CD4-positive, alpha-beta T cell treated with Interleukin-2 at 100 ng/mL for 4 hours (primary cell): ENCODE results near the gene SLAMF7.
"Not testable (repeated sequence)": the region's sequence is repeated elsewhere in the genome, so short reads cannot be mapped to it uniquely, and the experiment has no call there.

Source experiments
- DNase-seq: peaks from one replicate; pipeline ENCODE4 v3.0.0-alpha.2; 2020; ENCODE audit warnings: low spot score

SLAMF7 gene

DNA sequence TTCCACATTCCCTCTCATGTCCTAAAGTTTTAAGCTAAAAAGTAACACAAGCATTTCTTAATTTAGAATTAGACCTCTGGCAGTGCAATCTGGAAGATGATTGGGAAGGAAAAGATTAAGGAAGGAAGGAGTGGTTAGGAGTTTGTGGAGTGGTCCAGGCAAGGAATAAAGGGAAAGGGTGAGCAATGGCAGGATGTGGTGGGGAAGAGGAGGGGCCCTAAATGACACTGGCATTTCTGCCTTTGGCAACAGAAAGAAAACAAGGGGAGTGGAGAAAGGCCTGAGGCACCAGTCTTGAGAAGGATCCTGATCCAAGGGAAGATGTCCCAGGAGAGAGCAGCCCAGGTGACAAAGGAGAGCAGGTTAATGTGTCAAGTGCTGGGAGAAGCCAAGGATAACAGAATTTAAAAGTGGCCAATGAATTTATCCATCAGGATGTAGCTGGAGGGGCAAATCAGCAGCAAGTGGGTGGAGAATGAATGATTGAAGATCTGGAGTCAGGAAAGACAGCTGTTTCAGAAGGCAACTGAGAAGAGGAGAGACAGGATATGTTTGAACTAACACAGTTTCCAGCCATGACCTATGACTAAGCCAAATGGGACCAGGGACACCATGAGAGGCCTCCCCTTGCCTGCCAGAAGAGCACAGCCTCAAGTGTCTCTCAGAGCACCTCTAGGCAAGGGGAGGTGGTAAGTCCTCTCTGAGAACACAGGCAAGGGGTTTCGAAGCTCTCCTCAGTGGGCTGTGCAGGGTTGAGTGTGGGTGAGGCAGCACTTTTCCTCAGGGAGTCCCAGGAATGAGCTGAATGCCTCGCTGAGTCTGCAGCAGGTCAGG, 36.1 kb downstream of the SLAMF7 start:
- no peak for DNase-seq

DNA sequence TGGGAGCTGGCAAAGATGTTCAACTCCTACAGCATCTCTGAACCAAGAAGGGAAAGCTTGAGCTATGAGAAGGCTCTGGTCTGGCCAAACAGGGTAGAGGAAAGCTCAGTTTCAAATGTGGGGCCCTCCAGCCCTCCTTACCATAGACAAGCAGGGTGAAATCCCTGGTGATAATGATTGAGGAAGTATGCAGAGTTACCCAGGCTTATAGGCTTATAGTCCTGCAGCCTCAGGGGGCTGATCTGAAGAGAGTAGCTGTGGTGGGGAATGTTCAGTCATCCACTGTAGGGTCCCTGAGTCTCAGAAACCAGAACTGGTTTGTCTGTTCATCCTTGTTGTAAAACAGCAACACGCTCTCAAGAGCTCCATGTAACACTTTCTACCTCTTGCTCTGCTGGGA, 37.1 kb downstream of the SLAMF7 start:
- no peak for DNase-seq

DNA sequence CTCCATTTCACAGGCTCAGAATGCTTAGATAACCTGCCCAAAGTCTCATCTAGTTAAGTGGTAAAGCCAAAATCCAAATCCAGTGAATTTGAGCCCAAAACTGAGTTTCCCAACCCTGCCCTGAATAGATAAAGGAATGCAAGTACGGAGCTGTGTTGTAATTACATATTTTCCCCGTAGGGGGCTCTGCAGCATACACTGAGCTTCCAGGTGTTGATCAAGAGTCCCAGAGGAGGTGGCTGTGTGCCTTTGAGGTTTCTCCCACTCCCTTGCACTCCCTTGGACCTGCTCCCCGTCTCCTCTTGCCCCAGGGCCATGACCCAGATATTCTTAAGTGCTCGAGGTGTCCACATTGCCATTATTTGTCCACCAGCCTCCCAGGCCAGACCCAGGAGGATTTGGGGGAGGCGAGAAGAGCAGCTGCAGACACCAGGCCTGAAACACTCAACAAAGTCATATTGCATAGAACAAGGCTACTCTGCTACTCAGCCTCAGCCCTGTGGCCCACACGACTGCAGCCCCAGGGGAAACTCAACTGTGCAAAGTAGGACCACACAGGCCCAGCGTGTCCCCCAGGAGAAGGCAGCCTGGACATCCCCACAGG, 38.5 kb downstream of the SLAMF7 start:
- peak; percentile 74 for DNase-seq

- no peak for DNase-seq
Measured at GRCh38 chr1:160778976-160779375, 39.9 kb downstream of the SLAMF7 start.

DNA sequence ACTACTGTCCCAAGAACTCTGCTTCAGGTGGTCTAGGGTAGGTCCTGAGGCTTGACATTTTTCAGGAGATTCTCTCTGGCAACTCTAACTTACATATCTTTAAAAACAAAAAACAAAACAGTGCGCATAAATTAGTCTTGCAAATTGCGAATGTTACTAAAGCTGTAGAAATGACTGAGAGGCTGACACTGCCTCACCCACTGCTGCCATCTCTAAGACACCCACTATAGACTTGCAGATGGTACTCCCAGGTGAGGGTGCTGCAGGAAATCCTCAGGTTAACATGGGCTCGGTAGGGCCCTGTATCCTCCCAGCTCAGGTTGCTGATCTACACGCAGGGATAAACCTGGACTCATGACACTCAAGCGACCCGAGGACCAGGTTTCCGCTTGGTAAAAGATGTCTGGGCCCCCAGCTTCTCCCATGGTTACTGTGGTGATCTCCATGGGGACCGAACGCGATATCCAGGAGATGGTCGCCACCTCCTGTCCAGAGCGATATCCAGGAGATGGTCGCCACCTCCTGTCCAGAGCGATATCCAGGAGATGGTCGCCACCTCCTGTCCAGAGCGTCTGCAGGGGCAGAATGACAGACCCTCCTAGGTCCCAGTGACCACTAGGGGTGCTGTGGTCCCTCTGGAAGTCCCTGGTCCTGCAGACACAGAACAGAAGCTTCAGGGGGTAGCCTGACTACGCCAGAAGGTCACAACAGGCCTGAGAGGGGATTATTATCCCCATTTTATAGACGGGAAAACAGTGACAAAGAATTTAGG, 40.8 kb downstream of the SLAMF7 start:
- peak; percentile 40 for DNase-seq

DNA sequence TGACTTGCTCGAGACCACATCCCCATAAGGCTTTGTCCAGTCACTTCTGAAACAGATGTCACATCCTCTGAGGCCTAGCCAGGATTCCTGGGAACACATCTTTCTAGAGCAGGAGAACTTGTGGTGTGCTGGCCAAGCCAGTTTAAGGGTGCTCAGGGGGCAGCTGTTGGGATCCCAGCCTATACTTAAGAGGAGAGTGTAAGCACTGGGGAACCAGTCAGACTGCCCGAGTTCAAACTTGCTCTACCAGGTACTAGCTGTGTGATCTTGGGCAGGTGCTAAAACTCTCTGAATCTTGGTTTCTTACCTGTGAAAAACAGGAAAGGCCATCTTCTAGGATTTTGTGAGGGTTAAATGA, 41.3 kb downstream of the SLAMF7 start:
- DNase-seq: no peak

DNA sequence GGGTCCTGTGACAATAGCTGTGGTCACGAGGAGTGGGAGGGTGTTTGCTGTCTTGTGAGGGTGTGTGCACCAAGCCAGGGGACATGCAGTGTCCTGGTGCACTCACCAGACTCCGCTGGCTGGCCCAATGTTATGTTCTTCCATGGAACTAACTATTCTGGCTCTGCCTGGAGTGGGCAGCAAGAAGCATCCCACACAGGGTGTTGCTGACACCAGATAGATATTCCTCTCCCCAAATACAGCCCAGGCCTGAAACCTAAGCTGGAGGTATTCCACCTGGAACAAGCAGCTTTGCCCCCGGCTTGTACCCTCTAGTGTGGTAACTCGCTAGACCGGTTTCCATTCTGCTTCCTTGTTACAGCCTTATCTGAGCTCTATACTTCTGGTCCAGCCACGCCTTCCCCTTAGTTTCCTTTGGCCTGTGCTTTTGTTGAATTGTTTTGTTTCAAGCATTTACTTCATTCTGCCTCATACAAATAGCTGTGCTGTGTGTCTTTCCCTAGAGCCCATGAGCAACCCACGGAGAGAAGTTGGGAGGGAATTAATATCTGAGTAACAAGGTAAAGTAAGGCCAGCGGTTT, 42.2 kb downstream of the SLAMF7 start:
- DNase-seq: no peak

GRCh38 chr1:160781914-160782689, 43.1 kb downstream of the SLAMF7 start:
- peak; percentile 42 for DNase-seq

- not testable (repeated sequence) for DNase-seq
Measured at GRCh38 chr1:160782988-160783765, 44.1 kb downstream of the SLAMF7 start.

DNA sequence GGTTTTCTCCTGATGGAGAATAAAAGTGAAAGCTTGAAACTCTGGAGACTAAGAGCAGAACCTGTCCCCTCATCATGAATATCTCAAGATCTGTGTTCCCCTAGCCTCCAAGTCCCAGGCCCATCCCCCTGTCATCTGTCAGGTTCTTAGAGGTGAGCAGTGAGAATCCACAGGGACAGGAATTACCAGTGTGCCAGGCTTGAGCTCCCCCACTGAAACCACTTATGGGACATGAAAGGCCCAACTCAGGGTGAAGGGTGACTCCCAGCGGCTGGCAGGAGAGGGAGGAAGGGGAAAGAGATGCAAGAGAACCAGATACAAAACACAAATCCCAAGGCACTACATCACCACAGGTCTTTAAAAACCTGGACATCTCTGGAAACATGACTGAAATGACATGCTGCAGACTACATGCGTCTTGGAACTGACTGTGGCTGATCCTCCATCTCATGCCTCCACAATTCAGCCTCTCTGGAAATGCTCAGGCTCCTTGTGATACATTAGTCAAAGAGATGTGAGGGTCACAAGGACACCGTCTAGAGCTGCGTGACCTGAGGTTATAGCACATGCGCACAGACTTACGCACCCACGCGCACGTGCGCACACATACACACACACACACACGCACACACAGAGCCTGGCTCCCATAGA, 50.1 kb downstream of the SLAMF7 start:
- DNase-seq: no peak

DNA sequence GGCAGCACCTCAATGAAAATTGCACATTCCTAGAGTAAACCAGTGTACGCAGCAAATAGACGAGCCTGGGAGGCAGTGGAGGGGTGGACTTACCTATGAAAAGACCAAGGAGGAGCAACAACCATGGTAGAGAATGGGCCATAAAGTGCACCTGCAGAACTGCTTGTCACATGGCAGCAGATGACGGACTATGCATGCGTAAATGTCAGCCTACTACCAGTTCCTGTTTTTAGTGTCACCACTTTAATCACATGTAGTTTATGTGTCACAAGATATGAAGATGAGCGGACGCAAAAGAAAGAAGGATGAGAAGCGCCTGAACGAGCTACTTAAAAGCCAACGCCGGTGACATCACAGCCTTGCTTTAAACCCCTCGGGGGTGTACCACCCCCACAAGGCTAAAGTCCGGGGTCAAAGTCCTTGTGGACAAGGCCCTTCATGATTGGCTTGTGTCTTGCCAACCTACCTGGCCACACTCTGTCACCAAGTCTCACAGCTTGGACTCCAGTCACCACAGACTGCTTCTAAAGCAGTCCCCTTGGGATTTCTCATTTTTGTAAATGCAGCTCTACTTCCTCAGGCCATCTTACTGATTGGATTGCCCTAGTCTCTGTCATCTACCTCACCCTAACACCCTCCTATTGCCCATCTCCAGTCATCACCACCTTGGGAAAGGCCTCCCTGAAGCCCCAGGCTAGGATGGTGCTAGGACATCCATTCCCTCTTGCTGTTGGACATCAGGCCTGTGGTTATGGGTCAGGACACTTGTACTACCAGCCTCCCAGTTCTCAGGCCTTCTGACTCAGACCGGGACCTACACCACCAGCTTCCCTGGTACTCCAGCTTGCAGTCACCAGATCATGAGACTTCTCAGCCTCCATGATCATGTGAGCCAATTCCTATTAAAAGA, 50.9 kb downstream of the SLAMF7 start:
- no peak for DNase-seq

GRCh38 chr1:160794376-160794775, 55.3 kb downstream of the SLAMF7 start:
- no peak for DNase-seq

DNA sequence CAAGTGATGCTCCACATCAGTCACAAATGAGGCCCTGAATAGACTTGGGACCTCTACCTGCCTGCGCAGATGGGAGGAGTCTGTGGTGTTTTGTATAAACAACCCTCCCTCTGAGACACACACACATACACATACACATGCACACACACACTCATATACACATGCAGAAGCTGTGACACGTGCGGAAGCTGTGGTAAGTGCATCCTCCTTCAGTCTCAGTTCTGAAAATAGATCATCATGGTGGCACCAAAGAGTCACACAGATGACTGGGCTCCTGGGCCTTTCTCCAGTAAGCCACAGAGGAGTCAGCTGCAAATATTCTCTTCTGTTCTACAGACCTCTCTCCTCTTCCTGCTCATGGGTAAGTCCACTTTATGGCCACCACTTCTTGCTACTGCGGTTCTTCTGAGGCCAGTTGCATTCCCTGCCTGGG, 56.9 kb downstream of the SLAMF7 start, which contains the start of gene LY9:
Gene LY9 (plus strand): TSS at position 224 of the 433 bp plus-strand sequence. CDS start 14 bp downstream, at position 238.
- DNase-seq: peak; percentile 93

- DNase-seq: no peak
Measured at GRCh38 chr1:160797271-160797709, 58.2 kb downstream of the SLAMF7 start.

DNA sequence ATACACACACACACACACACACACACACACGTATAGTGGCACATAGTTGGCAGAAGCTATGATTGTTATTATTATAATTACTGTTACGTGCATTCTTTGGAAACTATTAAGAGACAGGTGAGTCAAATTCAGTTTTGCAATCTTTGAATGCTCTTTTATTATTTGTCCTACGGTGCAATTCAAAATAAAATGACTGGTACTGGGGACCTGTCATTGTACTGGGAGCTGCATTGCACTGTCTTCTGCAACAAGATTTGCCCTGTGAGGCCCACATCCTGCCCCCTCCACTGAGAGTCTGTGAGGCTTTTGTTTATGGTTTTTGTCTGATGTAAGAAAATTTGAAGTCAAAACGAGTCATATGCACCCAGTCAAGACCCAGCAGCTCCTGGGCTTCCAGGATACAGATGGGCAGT, 58.8 kb downstream of the SLAMF7 start:
- DNase-seq: peak; percentile 77

DNA sequence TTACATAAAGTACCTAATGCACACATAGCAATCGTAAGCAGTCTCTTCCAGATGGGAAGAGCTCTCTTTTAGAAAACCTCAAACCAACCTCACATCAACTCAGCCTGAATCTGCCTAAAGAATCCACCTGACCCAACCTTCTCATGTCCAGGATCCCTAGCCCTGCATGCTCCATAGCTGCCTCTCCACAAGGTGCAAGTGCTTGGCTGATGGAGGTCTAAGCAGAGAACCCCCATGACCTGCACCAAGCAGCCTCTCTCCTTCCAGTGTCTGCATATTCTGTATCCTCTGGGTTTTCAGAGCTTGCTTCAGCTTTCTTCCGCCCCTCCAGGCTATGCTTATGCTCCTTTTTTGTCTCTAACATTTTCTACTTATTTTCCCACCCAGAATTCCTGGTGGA, 59.4 kb downstream of the SLAMF7 start:
- no peak for DNase-seq

DNA sequence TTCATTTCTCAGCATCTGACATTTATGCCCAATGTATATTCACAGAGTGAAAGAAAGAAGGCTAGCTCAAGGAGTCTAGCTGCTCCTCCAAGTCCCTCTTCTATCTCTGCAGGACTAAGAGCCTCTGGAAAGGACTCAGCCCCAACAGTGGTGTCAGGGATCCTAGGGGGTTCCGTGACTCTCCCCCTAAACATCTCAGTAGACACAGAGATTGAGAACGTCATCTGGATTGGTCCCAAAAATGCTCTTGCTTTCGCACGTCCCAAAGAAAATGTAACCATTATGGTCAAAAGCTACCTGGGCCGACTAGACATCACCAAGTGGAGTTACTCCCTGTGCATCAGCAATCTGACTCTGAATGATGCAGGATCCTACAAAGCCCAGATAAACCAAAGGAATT, 60.6 kb downstream of the SLAMF7 start:
- DNase-seq: no peak

DNA sequence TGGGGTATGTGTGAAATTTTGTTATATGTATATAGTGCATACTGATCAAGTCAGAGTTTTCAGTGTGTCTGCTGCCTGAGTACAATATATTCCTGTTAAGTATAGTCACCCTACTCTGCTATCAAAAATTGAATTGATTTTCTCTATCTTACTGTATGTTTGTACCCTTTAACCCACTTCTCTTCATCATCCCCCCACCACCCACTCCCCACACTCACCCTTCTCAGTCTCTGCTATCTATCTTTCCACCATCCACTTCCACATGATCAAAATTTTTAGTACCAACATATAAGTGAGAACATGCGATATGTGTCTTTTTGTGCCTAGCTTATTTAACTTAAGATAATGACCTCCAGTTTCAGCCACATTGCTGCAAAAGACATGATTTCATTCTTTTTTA, 61.1 kb downstream of the SLAMF7 start:
- no peak for DNase-seq
